GM18858 (cell line): ENCODE results near the gene RPS8.
"Not testable (repeated sequence)": the region's sequence is repeated elsewhere in the genome, so short reads cannot be mapped to it uniquely, and the experiment has no call there.

Experiments
- ATAC-seq: cut with Tn5 transposase; IDR thresholded peaks from one replicate; pipeline ENCODE4 v1.9.1; 2021; ENCODE audit not compliant: unreplicated experiment

RPS8 gene

DNA sequence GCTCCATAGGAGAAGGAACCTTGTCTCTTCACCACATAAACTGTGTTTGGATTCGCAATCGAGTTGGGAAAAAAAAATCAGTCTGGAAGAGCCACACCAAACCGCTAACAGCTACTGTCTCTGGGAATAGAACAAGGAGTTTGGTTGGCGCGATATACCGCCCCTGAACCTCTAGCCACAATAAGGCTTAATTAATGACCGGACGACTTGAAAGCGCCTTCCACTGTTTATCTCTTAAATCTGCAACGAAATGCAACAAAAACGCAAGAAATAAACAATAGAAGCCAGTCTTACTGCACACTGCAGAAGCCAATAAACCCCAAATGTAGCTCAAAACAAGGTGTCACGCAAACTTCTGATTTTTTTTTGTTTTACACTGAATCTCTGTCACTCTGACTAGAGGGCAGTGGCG lies 43.9 kb downstream of the RPS8 start:
- ATAC-seq: peak; percentile 2

DNA sequence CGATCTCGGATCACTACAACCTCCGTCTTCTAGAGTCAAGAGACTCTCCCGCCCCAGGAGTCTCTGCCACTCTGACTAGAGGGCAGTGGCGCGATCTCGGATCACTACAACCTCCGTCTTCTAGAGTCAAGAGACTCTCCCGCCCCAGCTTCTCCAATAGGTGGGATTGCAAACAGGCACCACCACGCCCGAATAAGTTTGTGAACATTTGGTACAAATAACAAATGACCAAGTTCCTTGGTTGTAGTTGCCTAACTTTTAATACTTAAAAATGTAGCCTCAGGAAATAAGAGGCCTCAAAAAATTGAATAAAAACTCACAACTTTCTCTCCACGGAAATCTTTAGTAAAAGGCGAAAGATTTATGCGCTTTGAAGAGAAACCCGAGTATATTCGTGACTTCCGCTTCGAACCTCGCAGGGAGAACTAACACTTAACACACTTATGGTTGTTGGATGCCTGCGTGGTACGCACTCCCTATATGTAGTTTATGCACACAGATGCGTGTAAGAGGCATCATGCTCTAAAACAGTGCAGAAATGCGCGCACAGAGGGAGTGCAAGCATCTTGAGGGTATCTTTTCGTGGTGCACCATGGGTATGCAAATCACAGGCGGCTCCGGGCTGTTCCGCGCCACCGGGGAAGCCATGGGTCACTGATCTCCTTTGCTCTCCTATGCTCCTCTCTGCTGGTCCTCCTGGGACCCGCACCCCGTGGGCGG lies 44.4 kb downstream of the RPS8 start:
- ATAC-seq: peak; percentile 76

DNA sequence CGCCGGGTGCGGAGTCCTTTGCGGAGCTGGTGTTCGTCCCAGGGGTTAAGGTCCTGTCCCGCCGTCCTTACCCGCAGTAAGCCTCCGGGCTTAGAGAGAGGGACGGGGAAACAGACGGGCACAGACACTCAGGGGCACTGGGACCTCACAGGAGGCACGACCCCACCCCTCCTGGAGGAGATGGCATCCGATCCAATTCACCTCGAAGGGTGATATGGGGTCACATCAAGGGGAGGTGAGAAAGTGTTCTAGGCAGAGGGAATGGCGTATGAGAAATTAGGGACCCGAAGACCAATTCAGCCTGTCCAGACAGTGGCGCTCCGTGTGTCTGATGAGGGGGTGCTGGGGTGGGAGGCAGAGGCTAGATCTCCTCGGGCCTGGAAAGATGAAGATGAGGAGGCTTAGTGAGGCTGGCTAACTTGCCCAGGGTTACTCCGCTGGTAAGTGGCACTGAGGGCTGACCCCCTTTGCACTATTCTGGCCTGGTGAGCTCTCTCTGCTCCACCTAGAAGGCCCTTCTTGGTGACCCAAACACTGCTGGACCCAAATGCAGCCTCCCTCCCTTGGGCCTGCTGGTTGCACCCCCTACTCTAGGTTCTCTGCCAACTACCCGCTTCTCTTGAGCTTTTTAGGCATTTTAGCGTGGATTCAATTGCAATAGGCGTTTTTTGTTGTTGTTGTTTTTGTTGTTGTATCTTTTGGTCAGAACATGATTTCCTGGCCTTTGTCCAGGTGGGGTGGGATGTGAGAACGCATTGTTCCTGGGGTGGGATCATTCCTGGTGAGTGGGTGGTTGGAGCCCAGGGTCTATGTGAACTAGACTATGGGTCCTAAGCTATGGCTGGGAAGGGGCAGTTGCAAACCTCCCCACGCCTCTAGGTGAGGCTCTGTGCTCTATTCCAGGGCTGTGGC lies 45.2 kb downstream of the RPS8 start:
- no peak for ATAC-seq

DNA sequence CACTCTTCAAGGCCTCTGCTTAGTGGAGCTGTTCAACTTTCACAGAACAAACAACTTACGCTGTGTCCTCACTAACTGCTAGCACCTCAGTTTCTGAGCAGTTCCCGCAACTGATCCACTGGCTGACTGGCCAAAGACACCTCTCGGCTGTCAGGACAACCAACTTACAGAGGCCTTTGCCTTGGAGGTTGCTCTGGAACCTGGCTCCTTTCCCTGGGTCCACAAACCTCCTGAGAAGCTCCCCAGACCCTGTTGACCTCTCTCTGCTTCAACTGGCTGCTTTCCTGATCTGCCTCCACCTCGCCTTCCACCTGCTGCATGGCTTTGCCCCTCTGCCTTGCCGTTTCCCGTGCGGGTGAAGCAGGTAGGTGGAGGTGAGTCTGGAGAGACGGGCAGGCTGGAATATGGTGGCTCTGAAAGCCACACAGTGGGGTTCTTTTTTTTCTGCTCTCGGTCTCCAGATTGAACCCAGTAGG lies 45.9 kb downstream of the RPS8 start:
- no peak for ATAC-seq

DNA sequence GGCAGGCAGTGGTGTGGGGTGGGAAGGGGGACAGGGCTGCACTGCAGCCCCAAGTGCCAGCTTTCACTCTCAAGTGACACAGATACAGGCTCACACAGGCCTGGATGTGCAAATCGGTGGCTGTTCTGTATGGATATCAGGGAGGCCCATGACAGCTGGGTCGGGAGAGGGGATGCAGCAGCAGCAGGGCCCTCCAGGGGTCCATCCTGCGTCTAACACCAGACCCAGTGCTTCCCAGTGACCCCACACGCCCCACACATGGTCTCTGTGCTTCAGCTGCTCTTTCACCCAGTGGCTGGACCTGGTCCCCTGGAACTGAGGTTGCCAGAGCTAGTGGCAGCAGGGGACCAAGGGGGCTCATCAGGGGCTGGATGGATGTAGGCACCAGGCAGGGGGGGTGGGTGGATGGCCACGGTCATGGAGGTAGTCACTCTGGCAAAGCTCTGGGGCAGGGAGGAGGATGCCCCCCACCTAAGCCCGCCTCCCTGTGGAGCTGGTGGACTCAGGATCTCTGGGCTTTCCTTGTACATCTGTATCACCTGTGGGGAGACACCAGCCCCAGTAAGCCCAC lies 46.9 kb downstream of the RPS8 start:
- no peak for ATAC-seq

DNA sequence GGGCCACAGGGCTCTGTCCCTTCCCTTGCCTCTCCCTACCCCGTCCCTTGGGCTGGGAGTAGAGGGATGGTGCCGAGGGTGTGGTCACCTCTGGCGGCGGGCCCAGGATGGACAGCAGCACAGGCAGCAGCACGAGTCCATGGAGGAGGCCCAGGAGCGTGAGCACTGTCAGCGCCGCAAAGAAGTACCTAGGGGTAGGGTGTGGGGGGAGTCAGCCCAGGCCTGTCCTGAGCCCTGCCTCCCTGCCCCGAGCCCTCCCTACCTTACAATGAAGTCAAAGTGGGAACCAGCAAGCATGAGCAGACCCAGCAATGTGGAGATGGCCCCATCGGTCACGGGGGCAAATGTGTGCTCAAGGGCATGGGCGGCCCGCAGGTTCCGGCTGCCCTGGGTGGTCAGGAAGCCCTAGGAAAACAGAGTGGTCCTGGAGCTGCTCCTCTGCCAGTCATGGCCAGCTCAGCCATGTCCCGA lies 47.7 kb downstream of the RPS8 start:
- no peak for ATAC-seq

DNA sequence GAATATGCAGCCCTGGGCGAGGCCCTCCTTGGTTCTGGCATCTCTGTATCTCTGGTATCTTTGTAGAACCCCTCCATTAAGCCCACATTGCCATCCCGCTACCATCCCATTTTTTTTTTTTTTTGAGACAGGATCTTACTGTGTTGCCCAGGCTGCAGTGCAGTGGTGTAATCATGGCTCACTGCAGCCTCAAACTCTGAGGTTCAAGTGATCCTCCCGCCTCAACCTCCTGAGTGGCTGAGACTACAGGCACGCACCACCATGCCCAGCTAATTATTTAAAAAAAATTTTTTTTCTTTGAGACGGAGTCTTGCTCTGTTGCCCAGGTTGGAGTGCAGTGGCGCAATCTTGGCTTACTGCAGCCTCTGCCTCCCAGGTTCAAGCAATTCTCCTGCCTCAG lies 49.1 kb downstream of the RPS8 start:
- ATAC-seq: not testable (repeated sequence)

DNA sequence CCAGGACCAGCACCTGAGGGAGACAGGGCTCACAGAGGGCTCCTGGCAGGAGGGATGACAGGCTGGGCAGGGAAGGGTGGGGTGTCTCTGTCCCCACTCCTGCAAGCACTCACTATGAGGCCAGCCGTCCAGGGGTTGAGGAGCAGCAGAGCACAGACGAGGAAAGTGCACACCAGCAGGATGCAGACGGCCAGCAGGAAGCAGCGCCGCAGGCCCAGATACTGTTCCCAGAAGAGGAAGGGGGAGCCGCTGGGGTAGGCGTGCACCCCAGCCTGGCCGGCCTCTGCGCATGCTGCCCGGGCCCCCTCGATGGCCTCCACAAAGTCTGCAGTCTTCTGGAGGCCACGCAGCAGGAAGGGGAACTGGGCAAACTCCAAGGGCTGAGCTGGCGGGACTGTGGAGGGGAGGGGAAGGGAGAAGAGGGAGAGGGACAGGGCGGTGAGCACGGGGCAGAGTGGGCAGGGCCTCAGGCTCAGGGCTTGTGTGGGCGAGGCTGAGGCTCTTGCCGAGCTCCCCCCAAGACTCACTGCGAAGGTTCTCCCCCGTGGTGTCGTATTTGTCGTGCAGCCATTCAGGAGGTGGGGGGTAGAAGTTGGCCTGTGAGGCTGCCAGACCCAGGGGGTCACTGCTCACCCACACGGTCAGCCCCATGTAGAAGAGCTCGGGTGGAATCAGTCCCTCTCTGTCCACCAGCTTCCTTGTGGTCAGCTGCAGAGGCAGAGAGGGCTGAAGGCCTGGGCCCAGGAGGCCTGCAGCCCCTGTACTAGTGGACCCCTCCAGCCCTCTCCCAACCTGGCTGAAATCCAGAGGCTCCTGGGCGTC lies 51.2 kb downstream of the RPS8 start:
- no peak for ATAC-seq

DNA sequence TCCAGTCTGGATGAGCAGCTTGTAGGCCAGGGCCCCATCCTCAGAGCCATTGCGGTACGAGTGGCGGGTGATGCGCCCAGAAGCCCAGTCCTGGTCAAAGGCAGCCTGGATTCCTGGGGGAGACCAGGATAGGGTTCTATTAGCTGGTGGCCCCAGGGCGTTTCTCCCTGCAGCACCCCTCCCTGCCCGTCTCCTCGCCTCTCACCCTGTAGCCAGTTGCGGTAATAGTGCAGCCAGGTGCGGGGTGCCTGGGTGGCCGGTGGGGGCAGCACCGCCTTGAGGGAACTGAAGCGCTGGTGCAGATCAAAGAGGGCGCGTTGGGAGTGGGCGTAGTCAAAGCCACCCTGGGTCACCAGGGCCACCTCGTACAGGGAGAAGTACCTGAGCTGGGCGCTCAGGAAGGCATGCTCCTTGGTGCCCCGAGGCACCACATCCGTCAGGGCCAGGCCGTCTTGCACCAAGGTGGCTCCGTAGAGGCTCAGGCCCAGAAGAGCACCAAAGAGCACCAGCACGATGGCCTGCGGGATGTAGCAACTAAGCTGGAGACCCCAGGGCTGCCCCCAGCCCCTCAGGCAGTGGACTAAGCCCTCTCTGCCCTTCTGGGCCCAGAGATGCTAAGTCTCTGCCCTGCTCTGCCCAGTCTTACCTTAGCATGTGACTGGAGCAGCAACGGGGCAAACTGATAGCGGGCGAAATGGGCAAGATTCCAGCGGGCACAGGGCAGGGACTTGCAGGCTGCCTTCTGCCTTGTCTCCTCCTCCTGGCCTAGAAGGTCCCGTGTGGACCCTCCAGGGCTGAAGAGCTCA lies 52.1 kb downstream of the RPS8 start:
- ATAC-seq: no peak

DNA sequence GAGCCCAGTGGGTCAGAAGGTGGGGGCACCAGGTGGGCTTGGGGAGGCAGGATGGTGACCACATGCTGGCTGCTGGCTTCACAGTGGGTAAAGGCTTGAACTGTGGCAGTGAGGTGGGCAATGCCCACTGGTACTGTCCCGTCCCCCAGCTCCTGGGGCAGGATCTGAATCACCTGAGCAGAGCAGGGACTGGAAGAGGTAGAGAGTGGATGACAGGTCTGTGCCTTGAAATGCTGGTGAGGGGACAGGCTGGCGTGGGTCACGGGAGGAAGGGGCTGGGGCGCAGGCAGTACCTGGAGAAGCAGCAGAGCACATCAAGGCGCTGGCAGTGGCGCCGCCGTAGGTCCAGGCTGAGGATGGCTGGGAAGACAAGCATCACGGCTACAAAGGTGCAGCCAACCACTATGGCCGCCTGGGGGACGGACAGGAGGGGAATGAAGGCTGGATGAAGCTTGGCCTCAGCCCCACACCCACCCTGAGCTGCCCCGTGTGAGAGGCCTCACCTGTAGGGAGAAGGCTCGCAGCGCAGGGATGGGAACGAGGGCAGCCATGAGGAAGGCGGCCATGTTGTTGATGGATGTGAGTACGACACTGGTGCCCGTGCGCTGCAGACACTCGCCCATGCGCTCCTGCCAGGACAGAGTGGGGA lies 52.8 kb downstream of the RPS8 start:
- no peak for ATAC-seq
